B cell (primary cell): Measurements from ENCODE around the gene NFYC. TPM values are rescaled to one million over a fixed set of nuclear protein-coding genes. Genes with fewer than 3 reads are reported as not detected.

ENCODE experiments used
- ATAC-seq: fragments of 200-7000 bp; cut with Tn5 transposase; one replicate; pipeline ENCODE4 v1.10.0; 2021; ENCODE audit warnings: low read depth, mild to moderate bottlenecking, moderate number of reproducible peaks, moderate library complexity
- CTCF ChIA-PET: fragments of 350-600 bp; sonication (Branson Sonifier 250); formaldehyde crosslinking; loops from one replicate; lab custom pipeline; 2021; ENCODE audit warnings: antibody characterized with exemption, inconsistent platforms; lab: Charles Lee
- POLR2A ChIA-PET: fragments of 350-600 bp; sonication (Branson Sonifier 250); formaldehyde crosslinking; loops from one replicate; lab custom pipeline; 2021; ENCODE audit warnings: antibody characterized with exemption; lab: Charles Lee
- DNase-seq: peaks from one replicate; pipeline ENCODE4 v3.0.0; 2013
- H2AFZ ChIP-seq: 2 replicates; pipeline ENCODE4 v1.6.1; 2012; ENCODE audit warnings: mild to moderate bottlenecking, low read depth, low read length; ENCODE audit not compliant: insufficient read depth, poor library complexity, severe bottlenecking
- H3K27ac ChIP-seq, 2 donors: 1 replicate in 1 of 2; 2 replicates in 1 of 2; pipeline ENCODE4 v1.5.1; 2012 to 2013; ENCODE audit warnings: low read length in 2 of 2, mild to moderate bottlenecking in 2 of 2, moderate library complexity in 1 of 2
- H3K27me3 ChIP-seq, 4 experiments: fragments of 200-600 bp in 1 of 4; sonication (generic) in 1 of 4; replicated peaks in 1 of 4; 1 replicate in 2 of 4; 2 replicates in 2 of 4; pipeline versions ENCODE4 v1.6.1 to v1.7.0; 2013 to 2016; ENCODE audit warnings: low read length in 3 of 4, mild to moderate bottlenecking in 2 of 4, mixed read lengths in 1 of 4, moderate library complexity in 1 of 4; ENCODE audit not compliant: insufficient read depth in 4 of 4, control insufficient read depth in 3 of 4; ENCODE audit errors: control extremely low read depth in 1 of 4
- H3K36me3 ChIP-seq, 2 experiments: replicated peaks in 1 of 2; 1 replicate in 1 of 2; 2 replicates in 1 of 2; pipeline versions ENCODE4 v1.6.1 to v1.7.1; 2013; ENCODE audit warnings: low read length in 1 of 2; ENCODE audit not compliant: insufficient read depth in 2 of 2, control insufficient read depth in 1 of 2; ENCODE audit errors: control extremely low read depth in 1 of 2, extremely low read depth in 1 of 2
- H3K4me1 ChIP-seq, 2 donors: fragments of 200-600 bp in 1 of 2; sonication (generic) in 1 of 2; 1 replicate in 1 of 2; 2 replicates in 1 of 2; pipeline versions ENCODE4 v1.5.1 to v1.6.1; 2013 to 2017; ENCODE audit warnings: low read length in 2 of 2; ENCODE audit not compliant: control insufficient read depth in 2 of 2, insufficient read depth in 2 of 2
- H3K4me2 ChIP-seq: replicated peaks from 2 replicates; pipeline ENCODE3; 2012; ENCODE audit warnings: mild to moderate bottlenecking, low read depth, low read length; ENCODE audit not compliant: poor library complexity, severe bottlenecking
- H3K4me3 ChIP-seq, 5 experiments: fragments of 200-600 bp in 1 of 5; sonication (generic) in 1 of 5; 1 replicate in 3 of 5; 2 replicates in 2 of 5; pipeline versions ENCODE4 v1.5.1 to v1.7.0; 2011 to 2016; ENCODE audit warnings: low read length in 4 of 5, mild to moderate bottlenecking in 4 of 5, low read depth in 2 of 5, control low read depth in 1 of 5, moderate library complexity in 1 of 5; ENCODE audit not compliant: insufficient read depth in 1 of 5; ENCODE audit errors: control extremely low read depth in 1 of 5, extremely low read depth in 1 of 5
- H3K79me2 ChIP-seq: fragments of 200-600 bp; sonication (generic); one replicate; pipeline ENCODE4 v1.6.0; 2016; ENCODE audit warnings: low read length; ENCODE audit not compliant: control insufficient read depth, insufficient read depth
- H3K9ac ChIP-seq: fragments of 200-600 bp; sonication (generic); 2 replicates; pipeline ENCODE4 v1.6.1; 2017; ENCODE audit warnings: mild to moderate bottlenecking, low read length, moderate library complexity
- H3K9me3 ChIP-seq, 3 donors: one replicate each; pipeline versions ENCODE4 v1.6.1 to v1.7.1; 2013; ENCODE audit warnings: low read length in 2 of 3; ENCODE audit not compliant: control insufficient read depth in 2 of 3, insufficient read depth in 1 of 3; ENCODE audit errors: control extremely low read depth in 1 of 3
- H4K20me1 ChIP-seq: 2 replicates; pipeline ENCODE4 v1.6.0; 2012; ENCODE audit warnings: mild to moderate bottlenecking, low read length; ENCODE audit not compliant: insufficient read depth, control insufficient read depth, poor library complexity, severe bottlenecking
- H3K27ac Mint-ChIP-seq: one replicate; pipeline ENCODE4 v1.8.0; 2021; ENCODE audit warnings: mixed read lengths
- H3K27me3 Mint-ChIP-seq: one replicate; pipeline ENCODE4 v1.8.0; 2021; ENCODE audit warnings: mixed read lengths
- H3K4me1 Mint-ChIP-seq: one replicate; pipeline ENCODE4 v1.8.0; 2021; ENCODE audit warnings: mixed read lengths
- H3K4me3 Mint-ChIP-seq: one replicate; pipeline ENCODE4 v1.8.0; 2021; ENCODE audit warnings: mixed read lengths
- H3K9me3 Mint-ChIP-seq: one replicate; pipeline ENCODE4 v1.8.0; 2022; ENCODE audit warnings: mixed read lengths; ENCODE audit not compliant: insufficient read depth
- CTCF ChIP-seq: fragments of 200-600 bp; IDR thresholded peaks from one replicate; pipeline ENCODE4 v1.8.0; 2022; ENCODE audit warnings: antibody characterized with exemption, mild to moderate bottlenecking
- EZH2 ChIP-seq: IDR thresholded peaks from 2 replicates; pipeline ENCODE4 v1.6.1; 2012; ENCODE audit warnings: borderline replicate concordance, low read depth, mild to moderate bottlenecking, moderate library complexity, low read length; ENCODE audit not compliant: insufficient read depth, poor library complexity, severe bottlenecking
- WGBS: methylation state at CpG from one replicate; pipeline ENCODE4 v1.1.5; 2013; ENCODE audit warnings: missing lambda C conversion rate; ENCODE audit not compliant: insufficient coverage; 5-methylcytosine and 5-hydroxymethylcytosine counted together
- intact Hi-C: fragments of 100-400 bp; cut with micrococcal nuclease; formaldehyde crosslinking; loops from one replicate; pipeline ENCODE4 v1.10.0; 2022
- polyA plus RNA-seq: library from polyadenylated mRNA; depleted of rRNA; stranded (reverse); fragments of >200 nt; gene quantifications from 2 replicates; pipeline ENCODE4 v1.2.3, GENCODE V29; 2012
- total RNA-seq, 2 donors: library from RNA; stranded (reverse); fragments of 120-200 nt in 1 of 2; gene quantifications; 1 replicate in 1 of 2; 2 replicates in 1 of 2; pipeline versions ENCODE4 v1.2.3 to v1.2.4, GENCODE V29; 2013 to 2022

The NFYC gene
- total and polyA plus RNA-seq, 2 donors (not counting 1 experiment from before 2014, with no cell fraction given): 88.7 to 123 TPM

DNA sequence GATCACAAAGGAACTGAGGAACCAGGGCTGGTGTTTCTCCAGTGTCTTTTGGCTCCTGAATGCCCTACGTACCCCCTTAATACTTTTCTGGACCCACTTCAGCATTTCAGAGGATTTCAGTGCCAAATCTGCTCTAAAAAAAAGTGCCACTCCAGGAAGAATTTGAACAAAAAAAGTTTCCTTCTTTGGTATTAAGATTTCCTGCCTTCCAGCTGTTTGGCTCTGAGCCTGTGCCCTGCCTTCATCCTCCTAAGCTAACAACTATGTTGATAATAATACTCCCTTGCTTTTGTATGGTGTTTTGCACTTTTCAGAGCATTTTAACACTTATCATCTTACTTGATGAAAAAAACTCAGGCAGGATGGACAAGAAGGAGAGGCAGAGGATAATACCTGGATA, 15.0 kb upstream of the NFYC start:
- H3K36me3 ChIP-seq: no peaks in the 10 kb centered on the region
- H3K27me3 ChIP-seq: no peaks in the 10 kb centered on the region
- ChIA-PET POLR2A (no interaction called here), CTCF (no interaction called here)
- 11% methylated on average over 1 of the region's 1 CpG for WGBS
- H3K4me3 Mint-ChIP-seq: no peak overlapping the region
- H3K27ac Mint-ChIP-seq: no peak overlapping the region
- H3K27me3 Mint-ChIP-seq: peaks cover 8% of the 10 kb centered on the region
- no peak overlapping the region for H3K9ac ChIP-seq
- TF ChIP-seq EZH2 (no peak), CTCF (no peak)
- H3K4me1 Mint-ChIP-seq: no peaks in the 10 kb centered on the region
- no peak overlapping the region for H3K4me2 ChIP-seq
- no peaks in the 10 kb centered on the region for H4K20me1 ChIP-seq
- no peaks in the 10 kb centered on the region for H3K79me2 ChIP-seq
- no peak overlapping the region for H3K27ac ChIP-seq
- H3K9me3 ChIP-seq: no peaks in the 10 kb centered on the region
- DNase-seq (no peak), ATAC-seq (no peak)
- H2AFZ ChIP-seq: no peak overlapping the region
- H3K9me3 Mint-ChIP-seq: no peaks in the 10 kb centered on the region
- H3K4me1 ChIP-seq: no peaks in the 10 kb centered on the region
- intact Hi-C loops: no loop called here
- no peak overlapping the region for H3K4me3 ChIP-seq

DNA sequence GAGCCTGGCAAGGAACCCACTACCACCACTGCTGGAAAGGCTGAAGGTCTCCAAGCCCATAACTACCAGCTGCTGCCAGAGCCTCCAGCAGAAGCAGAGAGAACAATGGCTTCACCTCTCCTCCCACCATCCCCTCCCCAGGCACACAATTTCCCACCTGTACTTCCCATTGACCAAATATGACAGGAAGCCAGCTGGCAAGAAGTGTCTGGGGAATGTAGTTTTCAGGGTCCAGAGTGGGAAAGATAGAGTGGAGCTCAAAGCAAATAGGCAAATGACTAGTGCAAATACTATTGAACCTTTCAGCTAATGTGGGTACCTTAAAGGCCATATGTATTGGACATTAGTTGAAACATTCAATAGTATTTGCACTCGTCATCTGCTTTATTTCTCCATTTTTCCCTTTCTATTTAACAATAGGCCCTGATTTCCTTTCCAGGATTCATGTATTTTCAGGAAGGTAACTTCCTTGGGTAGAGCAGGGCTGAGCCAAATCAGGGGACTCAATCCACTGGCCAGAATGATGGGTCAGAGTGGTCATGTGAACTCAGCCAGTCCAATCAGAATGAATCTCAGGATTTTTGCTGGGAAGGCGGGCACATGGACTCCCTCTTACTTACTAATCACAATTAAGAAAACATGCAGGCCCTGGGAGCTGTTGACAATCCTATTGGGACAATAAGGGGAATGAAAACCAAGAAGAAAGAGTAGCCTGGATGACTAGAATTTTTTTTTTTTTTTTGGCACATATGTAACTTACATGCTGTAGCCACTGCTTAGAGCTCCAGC, 12.1 kb upstream of the NFYC start:
- no peak for ATAC-seq
- POLR2A ChIA-PET: no interaction called here
- H3K9me3 Mint-ChIP-seq: no peaks in the 10 kb centered on the region

More for the DNA sequence above, 12.1 kb upstream of the NFYC start:
- no peak overlapping the region for H3K27ac ChIP-seq
- no peak overlapping the region for H3K4me3 Mint-ChIP-seq
- no peaks in the 10 kb centered on the region for H3K27me3 ChIP-seq
- no peaks in the 10 kb centered on the region for H4K20me1 ChIP-seq
- H3K27me3 Mint-ChIP-seq: peaks cover 3% of the 10 kb centered on the region
- no peaks in the 10 kb centered on the region for H3K4me1 ChIP-seq
- CTCF ChIA-PET: interaction anchor here (1.4 to 3.5 kb wide), 3 partner anchors 10 to 95 kb away, joined by 3 to 14 read pairs (median 5); no protein-coding TSS in a partner anchor
- no peak overlapping the region for H3K4me2 ChIP-seq
- no peak for DNase-seq
- intact Hi-C loops: no loop called here
- H3K9ac ChIP-seq: no peak overlapping the region
- no peaks in the 10 kb centered on the region for H3K4me1 Mint-ChIP-seq
- TF ChIP-seq CTCF (no peak), EZH2 (no peak)
- peaks cover 1% of the 10 kb centered on the region for H3K79me2 ChIP-seq
- no peak overlapping the region for H3K27ac Mint-ChIP-seq
- H3K36me3 ChIP-seq: no peaks in the 10 kb centered on the region
- H2AFZ ChIP-seq: no peak overlapping the region
- no CpG with 5 or more reads among the region's 2 CpGs for WGBS
- H3K4me3 ChIP-seq: no peak overlapping the region
- H3K9me3 ChIP-seq: no peaks in the 10 kb centered on the region
